Retinal pigment epithelial cell (primary cell): ENCODE data around the gene CTIF.

Source experiments
- DNase-seq: peaks from one replicate; pipeline ENCODE4 v3.0.0-alpha.2; 2010; ENCODE audit warnings: low read depth
- H3K4me3 ChIP-seq: 2 replicates; pipeline ENCODE4 v1.5.1; 2011; ENCODE audit warnings: mild to moderate bottlenecking, low read length, control low read depth, moderate library complexity
- TF ChIP-seq, protein P1 (sequence below): conservative IDR thresholded peaks from 2 replicates; pipeline ENCODE4 v1.5.1; 2011; ENCODE audit warnings: low read depth, low read length, control low read depth, inconsistent platforms

The CTIF gene

DNA sequence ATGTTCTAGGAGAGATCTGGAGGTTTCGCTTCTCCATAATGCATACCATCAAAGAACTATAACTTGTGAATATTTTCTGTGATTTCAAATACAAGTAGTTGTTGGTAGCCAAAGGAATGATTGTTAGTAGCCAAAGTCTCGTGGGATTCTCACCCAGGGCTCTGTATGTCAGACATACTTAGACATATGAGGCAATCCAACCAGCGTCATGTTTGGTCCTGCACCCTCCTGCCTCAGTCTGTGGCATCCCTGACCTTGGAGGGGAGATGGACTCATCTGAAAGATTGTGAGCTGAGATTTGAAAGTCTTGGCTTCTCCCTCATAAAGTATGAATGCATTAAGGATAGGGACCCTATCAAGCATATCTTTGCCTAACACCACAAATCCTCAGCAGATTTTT, 81.2 kb downstream of the CTIF start:
- TF ChIP-seq, protein P1, sequence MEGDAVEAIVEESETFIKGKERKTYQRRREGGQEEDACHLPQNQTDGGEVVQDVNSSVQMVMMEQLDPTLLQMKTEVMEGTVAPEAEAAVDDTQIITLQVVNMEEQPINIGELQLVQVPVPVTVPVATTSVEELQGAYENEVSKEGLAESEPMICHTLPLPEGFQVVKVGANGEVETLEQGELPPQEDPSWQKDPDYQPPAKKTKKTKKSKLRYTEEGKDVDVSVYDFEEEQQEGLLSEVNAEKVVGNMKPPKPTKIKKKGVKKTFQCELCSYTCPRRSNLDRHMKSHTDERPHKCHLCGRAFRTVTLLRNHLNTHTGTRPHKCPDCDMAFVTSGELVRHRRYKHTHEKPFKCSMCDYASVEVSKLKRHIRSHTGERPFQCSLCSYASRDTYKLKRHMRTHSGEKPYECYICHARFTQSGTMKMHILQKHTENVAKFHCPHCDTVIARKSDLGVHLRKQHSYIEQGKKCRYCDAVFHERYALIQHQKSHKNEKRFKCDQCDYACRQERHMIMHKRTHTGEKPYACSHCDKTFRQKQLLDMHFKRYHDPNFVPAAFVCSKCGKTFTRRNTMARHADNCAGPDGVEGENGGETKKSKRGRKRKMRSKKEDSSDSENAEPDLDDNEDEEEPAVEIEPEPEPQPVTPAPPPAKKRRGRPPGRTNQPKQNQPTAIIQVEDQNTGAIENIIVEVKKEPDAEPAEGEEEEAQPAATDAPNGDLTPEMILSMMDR, result no peak
- DNase-seq, result no peak
- H3K4me3 ChIP-seq, result no peak overlapping the region

GRCh38 chr18:48621240-48621639, 82.4 kb downstream of the CTIF start:
- H3K4me3 ChIP-seq, result no peak overlapping the region
- no peak for DNase-seq

GRCh38 chr18:48621815-48622555, 83.2 kb downstream of the CTIF start:
- TF ChIP-seq, protein P1, result no peak
- no peak for DNase-seq

More at GRCh38 chr18:48621240-48621639, 82.4 kb downstream of the CTIF start:
- TF ChIP-seq, protein P1, result no peak

GRCh38 chr18:48622911-48623431, 84.1 kb downstream of the CTIF start:
- DNase-seq, result peak; percentile 39
- TF ChIP-seq, protein P1, result no peak

More at GRCh38 chr18:48621815-48622555, 83.2 kb downstream of the CTIF start:
- H3K4me3 ChIP-seq, result no peak overlapping the region

GRCh38 chr18:48623468-48624235, 84.8 kb downstream of the CTIF start:
- no peak overlapping the region for H3K4me3 ChIP-seq
- TF ChIP-seq, protein P1, result no peak
- DNase-seq, result peak; percentile 73

More at GRCh38 chr18:48622911-48623431, 84.1 kb downstream of the CTIF start:
- no peak overlapping the region for H3K4me3 ChIP-seq

- TF ChIP-seq, protein P1, result no peak
- DNase-seq, result no peak
- no peak overlapping the region for H3K4me3 ChIP-seq
Observed at GRCh38 chr18:48624856-48625255, 86.0 kb downstream of the CTIF start.

DNA sequence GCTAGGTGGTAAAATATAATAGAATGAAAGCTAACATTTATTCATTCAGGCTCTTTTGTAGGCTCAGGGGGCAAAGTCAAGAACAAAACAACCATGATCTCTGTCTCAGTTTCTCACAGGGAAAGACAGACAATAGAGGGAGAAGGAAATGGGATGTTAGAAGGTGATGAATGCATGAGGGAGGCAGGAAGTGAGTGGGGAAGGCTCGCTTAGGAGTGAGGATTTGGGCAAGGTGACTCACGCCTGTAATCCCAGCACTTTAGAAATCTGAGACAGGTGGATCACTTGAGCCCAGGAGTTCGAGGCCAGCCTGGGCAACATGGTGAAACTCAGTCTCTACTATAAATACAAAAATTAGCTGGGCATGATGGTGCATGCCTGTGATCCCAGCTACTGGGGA, 88.4 kb downstream of the CTIF start:
- H3K4me3 ChIP-seq, result no peak overlapping the region
- DNase-seq, result no peak
- TF ChIP-seq, protein P1, result no peak
